ENCODE results near the gene RIC3.

Gene RIC3

GRCh38 chr11:8168485-8169257 is at the start of gene RIC3:
RIC3 (minus strand) TSS chr11:8169025; CDS start chr11:8168989, 36 bp downstream.
- Mint-ChIP-seq H3K27me3 (ENCODE audit: low read depth) (peaks cover 48% of the 10 kb centered on the region), H3K4me3 (peak within 1 kb of the TSS; percentile 65), H3K4me1 (ENCODE audit: low read depth) (peaks cover 8% of the 10 kb centered on the region), H3K36me3 (ENCODE audit: low read depth) (no peaks in the 10 kb centered on the region), H3K9me3 (no peaks in the 10 kb centered on the region), H3K27ac (no peak within 1 kb of the TSS)

DNA sequence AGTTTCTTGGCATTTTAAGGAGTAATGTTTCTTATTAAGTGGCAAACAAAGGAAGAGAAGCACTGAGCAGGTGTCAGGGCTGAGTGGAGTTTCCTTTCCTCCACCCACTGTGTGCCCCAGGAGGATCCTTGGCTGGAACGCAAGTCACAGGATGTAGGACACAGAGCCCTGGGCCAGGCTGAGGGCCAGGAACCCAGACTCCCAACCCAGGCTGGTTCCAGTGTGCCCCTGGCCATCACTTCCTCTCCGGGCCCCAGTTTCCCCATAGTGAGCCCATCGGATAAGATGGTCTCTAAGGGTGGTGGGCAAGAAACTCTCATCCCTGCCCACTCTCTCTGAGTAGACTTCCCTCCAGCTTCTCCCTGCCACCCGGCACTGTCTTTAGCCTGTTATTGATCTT is 49.6 kb upstream of the RIC3 start:
- Mint-ChIP-seq H3K27me3 (ENCODE audit: low read depth) (peaks cover 4% of the 10 kb centered on the region), H3K4me1 (ENCODE audit: low read depth) (no peaks in the 10 kb centered on the region), H3K36me3 (ENCODE audit: low read depth) (no peaks in the 10 kb centered on the region), H3K27ac (no peak overlapping the region), H3K9me3 (no peaks in the 10 kb centered on the region), H3K4me3 (no peak overlapping the region)

GRCh38 chr11:8217926-8218325 is 49.1 kb upstream of the RIC3 start:
- Mint-ChIP-seq H3K36me3 (ENCODE audit: low read depth) (no peaks in the 10 kb centered on the region), H3K4me1 (ENCODE audit: low read depth) (no peaks in the 10 kb centered on the region), H3K27ac (no peak overlapping the region), H3K4me3 (no peak overlapping the region), H3K27me3 (ENCODE audit: low read depth) (peaks cover 4% of the 10 kb centered on the region), H3K9me3 (no peaks in the 10 kb centered on the region)

GRCh38 chr11:8217136-8217535 is 48.3 kb upstream of the RIC3 start:
- Mint-ChIP-seq H3K36me3 (ENCODE audit: low read depth) (no peaks in the 10 kb centered on the region), H3K27ac (no peak overlapping the region), H3K4me3 (no peak overlapping the region), H3K4me1 (ENCODE audit: low read depth) (no peaks in the 10 kb centered on the region), H3K27me3 (ENCODE audit: low read depth) (peaks cover 4% of the 10 kb centered on the region), H3K9me3 (no peaks in the 10 kb centered on the region)

- no peaks in the 10 kb centered on the region for H3K9me3 Mint-ChIP-seq
- H3K4me3 Mint-ChIP-seq = no peak overlapping the region
- no peaks in the 10 kb centered on the region for H3K4me1 Mint-ChIP-seq (ENCODE audit: low read depth)
- no peaks in the 10 kb centered on the region for H3K36me3 Mint-ChIP-seq (ENCODE audit: low read depth)
- no peak overlapping the region for H3K27ac Mint-ChIP-seq
- peaks cover 4% of the 10 kb centered on the region for H3K27me3 Mint-ChIP-seq (ENCODE audit: low read depth)
These were observed 44.6 kb upstream of the RIC3 start for GRCh38 chr11:8213376-8213775.

- Mint-ChIP-seq H3K27me3 (ENCODE audit: low read depth) (peaks cover 33% of the 10 kb centered on the region), H3K4me3 (no peak overlapping the region)
These were observed 40.5 kb upstream of the RIC3 start for GRCh38 chr11:8209208-8209807.

DNA sequence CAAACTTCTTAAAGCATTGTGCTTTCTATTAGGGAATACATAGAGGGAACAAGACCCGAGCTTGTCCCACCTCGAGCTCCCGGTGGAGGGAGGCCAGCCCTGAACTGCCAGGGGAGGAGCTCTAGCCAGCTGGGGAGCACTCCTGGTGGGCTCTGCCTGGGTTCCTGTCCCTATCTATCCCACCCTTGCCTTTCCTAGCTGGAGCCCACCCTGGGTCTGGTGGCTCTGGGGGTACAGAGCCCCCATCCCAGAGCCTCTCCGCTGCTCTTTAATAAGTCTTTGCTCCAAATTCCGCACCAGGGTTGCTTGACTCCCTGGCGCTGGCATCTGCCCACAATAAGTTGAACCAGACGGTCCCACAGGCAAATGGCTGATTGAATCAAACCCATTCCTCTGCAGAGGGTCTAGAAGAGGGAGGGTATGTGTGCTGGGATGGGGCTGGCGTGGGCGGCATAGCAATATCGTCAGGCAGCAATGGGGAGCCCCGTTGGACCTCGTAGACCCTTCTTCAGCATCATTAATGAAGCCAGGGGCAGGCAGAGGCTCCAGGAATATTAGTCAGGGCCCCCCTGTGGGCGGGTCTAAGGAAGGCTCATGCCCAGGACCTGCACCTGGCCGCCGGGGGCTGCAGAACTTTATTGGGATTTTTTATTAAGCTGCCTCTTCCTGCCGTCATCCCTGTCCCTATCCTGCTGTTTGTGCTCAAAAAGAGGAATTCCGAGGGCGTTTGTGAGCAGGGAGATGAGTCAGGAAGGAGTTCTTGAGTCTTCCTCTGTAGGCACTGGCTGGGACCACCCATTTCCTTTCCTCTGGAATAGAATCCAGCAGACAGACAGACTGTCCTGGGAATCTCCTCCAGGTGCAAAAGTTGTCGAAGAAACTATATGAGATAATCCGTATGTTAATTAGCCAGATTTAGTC is 38.5 kb upstream of the RIC3 start:
- Mint-ChIP-seq H3K4me1 (ENCODE audit: low read depth) (no peaks in the 10 kb centered on the region), H3K4me3 (no peak overlapping the region), H3K36me3 (ENCODE audit: low read depth) (no peaks in the 10 kb centered on the region), H3K27ac (no peak overlapping the region), H3K9me3 (no peaks in the 10 kb centered on the region), H3K27me3 (ENCODE audit: low read depth) (peaks cover 29% of the 10 kb centered on the region)

More at GRCh38 chr11:8209208-8209807, 40.5 kb upstream of the RIC3 start:
- H3K4me1 Mint-ChIP-seq (ENCODE audit: low read depth) = no peaks in the 10 kb centered on the region
- no peaks in the 10 kb centered on the region for H3K9me3 Mint-ChIP-seq
- H3K27ac Mint-ChIP-seq = no peak overlapping the region
- H3K36me3 Mint-ChIP-seq (ENCODE audit: low read depth) = no peaks in the 10 kb centered on the region

- H3K27me3 Mint-ChIP-seq (ENCODE audit: low read depth) = peaks cover 29% of the 10 kb centered on the region
- no peaks in the 10 kb centered on the region for H3K4me1 Mint-ChIP-seq (ENCODE audit: low read depth)
- H3K36me3 Mint-ChIP-seq (ENCODE audit: low read depth) = no peaks in the 10 kb centered on the region
- no peak overlapping the region for H3K27ac Mint-ChIP-seq
- no peak overlapping the region for H3K4me3 Mint-ChIP-seq
- H3K9me3 Mint-ChIP-seq = no peaks in the 10 kb centered on the region
These were observed 37.6 kb upstream of the RIC3 start for GRCh38 chr11:8206251-8207079.

DNA sequence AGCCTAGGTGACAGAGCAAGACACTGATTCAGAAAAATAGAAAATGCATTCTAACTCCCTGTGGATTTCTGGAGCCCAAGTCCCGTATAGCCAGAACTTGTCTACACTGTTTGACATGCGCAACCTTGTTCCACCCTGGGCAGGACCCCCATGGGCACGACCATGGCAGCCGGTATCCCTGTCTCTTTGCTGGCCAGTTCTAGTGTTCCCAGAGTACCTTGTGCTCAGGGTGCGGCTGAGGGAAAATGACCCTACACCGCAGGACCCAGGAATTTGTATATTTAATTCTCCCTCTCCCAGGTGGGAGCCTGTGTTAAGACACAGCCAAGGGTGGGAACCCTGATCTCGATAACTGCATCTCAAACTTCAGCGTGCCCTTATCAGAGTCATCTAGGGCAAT is 36.7 kb upstream of the RIC3 start:
- H3K9me3 Mint-ChIP-seq = no peaks in the 10 kb centered on the region

DNA sequence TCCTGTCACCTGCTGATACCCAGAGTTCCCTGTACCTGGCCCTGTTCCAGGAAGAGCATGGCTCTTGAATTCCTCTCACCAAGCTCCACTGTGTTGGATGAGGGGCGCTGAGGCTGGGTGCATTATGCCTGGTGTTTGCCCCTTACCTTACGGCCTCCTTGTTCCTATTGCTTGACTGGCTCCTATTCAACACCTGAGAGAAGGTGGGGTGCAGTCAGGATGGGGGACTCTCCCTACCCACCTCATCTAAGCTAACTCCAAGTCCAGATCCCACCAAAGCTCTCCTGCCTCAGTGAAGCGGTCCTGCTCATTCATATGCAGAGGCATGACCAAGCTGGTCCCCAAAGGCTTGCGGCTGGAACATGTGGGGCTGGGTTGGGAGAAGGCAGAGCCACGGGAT is 35.8 kb upstream of the RIC3 start:
- Mint-ChIP-seq H3K27ac (no peak overlapping the region), H3K4me1 (ENCODE audit: low read depth) (no peaks in the 10 kb centered on the region), H3K9me3 (no peaks in the 10 kb centered on the region), H3K4me3 (no peak overlapping the region), H3K27me3 (ENCODE audit: low read depth) (peaks cover 29% of the 10 kb centered on the region), H3K36me3 (ENCODE audit: low read depth) (no peaks in the 10 kb centered on the region)

More for the DNA sequence above, 36.7 kb upstream of the RIC3 start:
- Mint-ChIP-seq H3K4me3 (no peak overlapping the region), H3K27me3 (ENCODE audit: low read depth) (peaks cover 29% of the 10 kb centered on the region), H3K4me1 (ENCODE audit: low read depth) (no peaks in the 10 kb centered on the region), H3K27ac (no peak overlapping the region), H3K36me3 (ENCODE audit: low read depth) (no peaks in the 10 kb centered on the region)

DNA sequence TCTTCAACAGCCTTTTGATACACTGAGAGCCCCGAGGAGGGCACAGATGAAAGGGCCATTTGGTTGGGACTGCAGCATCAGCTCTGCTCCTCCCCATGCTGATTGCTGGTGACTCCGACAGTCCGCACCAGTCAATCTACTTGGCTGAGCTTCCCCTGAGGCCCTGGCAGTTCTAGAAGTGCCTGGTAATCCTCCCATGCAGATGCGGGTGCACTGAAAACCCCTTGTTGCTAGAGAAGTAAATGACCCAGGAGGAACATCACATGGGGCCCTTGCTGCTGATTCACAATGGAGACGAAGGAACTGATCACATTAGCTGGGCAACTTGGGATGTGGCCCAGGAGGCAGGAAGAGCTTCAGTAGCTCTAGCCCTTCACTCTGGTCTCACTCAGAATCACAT is 35.2 kb upstream of the RIC3 start:
- Mint-ChIP-seq H3K27me3 (ENCODE audit: low read depth) (peaks cover 29% of the 10 kb centered on the region), H3K4me1 (ENCODE audit: low read depth) (no peaks in the 10 kb centered on the region)

GRCh38 chr11:8203414-8203715 is 34.5 kb upstream of the RIC3 start:
- H3K9me3 Mint-ChIP-seq = no peaks in the 10 kb centered on the region
- H3K4me3 Mint-ChIP-seq = no peak overlapping the region
- H3K27me3 Mint-ChIP-seq (ENCODE audit: low read depth) = peaks cover 29% of the 10 kb centered on the region
- no peaks in the 10 kb centered on the region for H3K4me1 Mint-ChIP-seq (ENCODE audit: low read depth)
- H3K27ac Mint-ChIP-seq = no peak overlapping the region
- H3K36me3 Mint-ChIP-seq (ENCODE audit: low read depth) = no peaks in the 10 kb centered on the region

More for the DNA sequence above, 35.2 kb upstream of the RIC3 start:
- Mint-ChIP-seq H3K4me3 (no peak overlapping the region), H3K27ac (no peak overlapping the region), H3K9me3 (no peaks in the 10 kb centered on the region), H3K36me3 (ENCODE audit: low read depth) (no peaks in the 10 kb centered on the region)

DNA sequence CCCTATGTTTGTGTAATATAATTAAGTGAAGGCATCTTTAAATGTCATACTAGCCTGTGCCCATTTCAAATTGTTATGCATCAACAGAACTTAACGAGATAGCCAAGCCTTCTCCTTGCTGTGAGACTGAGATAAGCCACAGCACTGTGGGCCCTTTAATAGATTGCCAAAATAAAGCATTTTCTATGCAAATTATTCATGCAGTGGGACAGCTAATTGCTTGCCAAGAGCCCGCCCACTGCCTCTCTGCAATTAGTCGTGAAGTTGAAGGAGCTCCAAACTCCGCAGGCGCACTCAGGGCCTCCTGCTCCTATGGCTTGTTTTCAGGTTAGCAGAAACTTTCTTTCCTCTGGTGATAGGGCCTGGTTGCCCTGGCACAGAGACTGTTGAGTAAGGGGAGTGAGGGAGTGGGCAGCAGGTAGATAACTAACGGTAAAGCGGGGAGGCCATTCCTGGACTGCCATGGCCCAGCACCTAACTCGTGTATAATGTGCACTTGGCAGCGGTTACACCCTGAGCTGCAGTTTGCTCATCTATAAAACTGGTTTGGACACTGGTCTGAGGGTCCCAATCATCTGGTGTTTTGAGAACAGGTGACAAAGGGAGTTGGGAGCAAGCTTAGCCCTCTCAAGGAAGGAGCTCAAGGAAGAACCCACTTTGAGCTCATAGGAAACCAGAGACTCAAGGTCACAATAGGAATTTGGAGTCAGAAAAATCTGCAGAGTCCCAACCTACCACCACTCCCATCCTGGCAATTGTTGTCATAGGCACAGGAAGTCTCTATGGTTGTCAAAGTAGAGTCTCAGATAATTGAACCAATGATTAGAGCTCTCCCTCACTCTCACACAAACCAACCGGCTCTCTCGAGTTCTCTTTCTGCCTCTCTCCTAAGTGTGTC is 33.9 kb upstream of the RIC3 start:
- H3K27ac Mint-ChIP-seq = no peak overlapping the region
- H3K9me3 Mint-ChIP-seq = no peaks in the 10 kb centered on the region
- no peaks in the 10 kb centered on the region for H3K4me1 Mint-ChIP-seq (ENCODE audit: low read depth)
- H3K4me3 Mint-ChIP-seq = no peak overlapping the region
- H3K27me3 Mint-ChIP-seq (ENCODE audit: low read depth) = peaks cover 24% of the 10 kb centered on the region
- no peaks in the 10 kb centered on the region for H3K36me3 Mint-ChIP-seq (ENCODE audit: low read depth)

Measured in T-helper 1 cell treated with Interleukin-12 subunit alpha and Interleukin-12 subunit beta and Interleukin-4 antibody, amounts not matched to agents 30 μg/mL and 1 μg/mL, for 36 hours (primary cell).